Heart left ventricle (tissue), 16 donors: ENCODE measurements around the gene MAMDC4. TPM values are rescaled to one million over a fixed set of nuclear protein-coding genes. Genes with fewer than 3 reads are reported as not detected.

Experiments used
- ATAC-seq, 4 donors: fragments of 200-7000 bp; cut with Tn5 transposase; one replicate each; pipeline ENCODE4 v1.9.1; 2020 to 2022; ENCODE audit warnings: moderate library complexity in 4 of 4, mild to moderate bottlenecking in 3 of 4, moderate number of reproducible peaks in 1 of 4
- DNase-seq, 5 donors: peaks; one replicate each; pipeline ENCODE4 v3.0.0-alpha.2; 2020
- H3K27ac ChIP-seq, 12 donors: fragments of 200-600 bp; sonication (generic) in 4 of 12; one replicate each; pipeline versions ENCODE4 v1.5.0 to v1.8.0; 2016 to 2022; ENCODE audit warnings: mild to moderate bottlenecking in 2 of 12
- H3K27me3 ChIP-seq, 9 donors: fragments of 200-600 bp; sonication (generic) in 2 of 9; one replicate each; pipeline versions ENCODE4 v1.5.1 to v1.8.0; 2016 to 2022; ENCODE audit warnings: mild to moderate bottlenecking in 3 of 9
- H3K36me3 ChIP-seq, 9 donors: fragments of 200-600 bp; sonication (generic) in 2 of 9; one replicate each; pipeline versions ENCODE4 v1.5.0 to v1.8.0; 2018 to 2022; ENCODE audit warnings: mild to moderate bottlenecking in 2 of 9
- H3K4me1 ChIP-seq, 12 donors: fragments of 200-600 bp; sonication (generic) in 4 of 12; one replicate each; pipeline versions ENCODE4 v1.5.0 to v1.8.0; 2016 to 2022; ENCODE audit warnings: mild to moderate bottlenecking in 3 of 12
- H3K4me3 ChIP-seq, 12 donors: fragments of 200-600 bp; sonication (generic) in 4 of 12; one replicate each; pipeline versions ENCODE4 v1.5.0 to v1.8.0; 2017 to 2022; ENCODE audit warnings: mild to moderate bottlenecking in 9 of 12, moderate library complexity in 4 of 12
- H3K9me3 ChIP-seq, 12 donors: fragments of 200-600 bp; sonication (generic) in 4 of 12; one replicate each; pipeline versions ENCODE4 v1.5.0 to v1.8.0; 2016 to 2022; ENCODE audit warnings: mild to moderate bottlenecking in 1 of 12
- POLR2A ChIP-seq, 2 donors: fragments of 450-650 bp; IDR thresholded peaks; one replicate each; pipeline ENCODE4 v1.6.1; 2017; ENCODE audit warnings: antibody characterized with exemption in 2 of 2, mild to moderate bottlenecking in 2 of 2, moderate library complexity in 2 of 2
- WGBS, 4 donors: extraction: QIAGEN DNeasy Blood & Tissue Kit in 2 of 4; methylation state at CpG; one replicate each; pipeline versions ENCODE4 v1.1.5 to v1.1.7; 2013 to 2018; 5-methylcytosine and 5-hydroxymethylcytosine counted together
- intact Hi-C, 10 donors: fragments of 100-400 bp; cut with DNase I; formaldehyde crosslinking; loops; one replicate each; pipeline versions ENCODE4 v1.11.1 to v1.14.2; 2022
- polyA plus RNA-seq, 2 donors: library from polyadenylated mRNA; stranded (reverse); fragments of 200-250 nt; gene quantifications; one replicate each; pipeline ENCODE4 v1.2.3, GENCODE V29; 2013
- total RNA-seq, 9 donors: library from RNA; depleted of rRNA in 2 of 9; stranded (reverse); fragments of >200 nt in 2 of 9; fragmentation: NEBNext Ultra II Directional in 3 of 9; extraction: Animal tissue kit (Norgen Biotek cat#: 25700) in 3 of 9; gene quantifications; one replicate each; pipeline versions ENCODE4 v1.1.0 to v1.2.4, GENCODE V29; 2016 to 2023
- TF ChIP-seq, protein P1 (sequence below), 12 donors: fragments of 200-600 bp; sonication (generic) in 4 of 12; IDR thresholded peaks; one replicate each; pipeline versions ENCODE4 v1.5.0 to v1.8.0; 2018 to 2022; ENCODE audit warnings: antibody characterized with exemption in 12 of 12, mild to moderate bottlenecking in 5 of 12
- donor health status: ischemic (EF 13 %, LVEDD 7.1; RV severe dilation, severe dysfunction).
- donor health status: healthy with polysubstance abuse.
- donor health status: DM: no; HTN: yes; CAD: no.
- donor health status: DM: no; HTN: no; CAD: no.
- donor health status: ischemic (EF 25% LVEDD 6.9; RV normal size, moderate dysfunction).
- donor health status: ischemic (EF 25% LVEDD 5.7; RV mildly dilated, moderate dysfunction).
- donor health status: healthy.
- donor health status: DM: yes; HTN: yes; CAD: no.
- donor health status: ischemic (EF 35%, LVEDD 5.7; RV mildly dilated, moderate dysfunction).
- donor health status: nonischemic (EF 11% LVEDD 7.7; RV severe dilation, severe dysfunction).
- donor health status: DM: yes; HTN: yes; CAD: no.
- donor health status: PGD.
- donor health status: ischemic (EF 29% LVEDD 5.4; RV normal size, mild dysfunction).
- donor health status: nonischemic (EF 23%, LVEDD 6.1; RV moderate dilation, normal function).

MAMDC4 gene
- total and polyA plus RNA-seq, 11 donors: 2.9 to 14.9 (median 6.1) TPM

DNA sequence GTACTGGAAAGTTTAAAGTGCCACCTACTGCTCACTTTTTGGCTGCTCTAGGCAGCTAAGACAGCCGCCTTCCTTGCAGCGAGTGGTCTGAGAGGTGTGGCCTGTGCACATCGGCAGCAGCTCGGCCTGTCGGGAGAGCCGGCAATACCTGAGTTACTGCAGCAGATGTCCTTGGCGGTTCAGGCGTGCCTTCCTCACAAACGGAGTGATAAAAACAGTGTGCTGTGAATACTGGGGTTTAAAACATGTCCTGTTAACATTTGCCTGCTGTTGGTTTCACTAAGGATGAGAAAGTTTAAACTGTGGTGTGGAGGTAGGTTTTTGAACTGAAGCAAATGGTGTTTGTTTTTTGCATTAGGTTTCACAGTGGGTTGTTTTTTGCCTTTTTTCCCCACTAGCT is 47.0 kb downstream of the MAMDC4 start:
- Histone ChIP-seq H3K4me3 (no peak overlapping the region), H3K36me3 (peaks cover 0 to 36% (median 26%) of the 10 kb centered on the region in 9 donors), H3K27ac (peak overlapping the region in 1 of 12 donors; percentile 2), H3K4me1 (peaks cover 0 to 36% (median 32%) of the 10 kb centered on the region in 12 donors), H3K27me3 (no peaks in the 10 kb centered on the region), H3K9me3 (no peaks in the 10 kb centered on the region)
- intact Hi-C loops: no loop called here
- DNase-seq (no peak), ATAC-seq (no peak)
- WGBS, 4 donors: 57 to 76% (median 68%) methylated on average over 9 of the region's 9 CpGs
- no peak for TF ChIP-seq POLR2A (IDR thresholded peaks at IDR 0.05)
- TF ChIP-seq, protein P1, sequence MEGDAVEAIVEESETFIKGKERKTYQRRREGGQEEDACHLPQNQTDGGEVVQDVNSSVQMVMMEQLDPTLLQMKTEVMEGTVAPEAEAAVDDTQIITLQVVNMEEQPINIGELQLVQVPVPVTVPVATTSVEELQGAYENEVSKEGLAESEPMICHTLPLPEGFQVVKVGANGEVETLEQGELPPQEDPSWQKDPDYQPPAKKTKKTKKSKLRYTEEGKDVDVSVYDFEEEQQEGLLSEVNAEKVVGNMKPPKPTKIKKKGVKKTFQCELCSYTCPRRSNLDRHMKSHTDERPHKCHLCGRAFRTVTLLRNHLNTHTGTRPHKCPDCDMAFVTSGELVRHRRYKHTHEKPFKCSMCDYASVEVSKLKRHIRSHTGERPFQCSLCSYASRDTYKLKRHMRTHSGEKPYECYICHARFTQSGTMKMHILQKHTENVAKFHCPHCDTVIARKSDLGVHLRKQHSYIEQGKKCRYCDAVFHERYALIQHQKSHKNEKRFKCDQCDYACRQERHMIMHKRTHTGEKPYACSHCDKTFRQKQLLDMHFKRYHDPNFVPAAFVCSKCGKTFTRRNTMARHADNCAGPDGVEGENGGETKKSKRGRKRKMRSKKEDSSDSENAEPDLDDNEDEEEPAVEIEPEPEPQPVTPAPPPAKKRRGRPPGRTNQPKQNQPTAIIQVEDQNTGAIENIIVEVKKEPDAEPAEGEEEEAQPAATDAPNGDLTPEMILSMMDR (IDR thresholded peaks at IDR 0.05): no peak

DNA sequence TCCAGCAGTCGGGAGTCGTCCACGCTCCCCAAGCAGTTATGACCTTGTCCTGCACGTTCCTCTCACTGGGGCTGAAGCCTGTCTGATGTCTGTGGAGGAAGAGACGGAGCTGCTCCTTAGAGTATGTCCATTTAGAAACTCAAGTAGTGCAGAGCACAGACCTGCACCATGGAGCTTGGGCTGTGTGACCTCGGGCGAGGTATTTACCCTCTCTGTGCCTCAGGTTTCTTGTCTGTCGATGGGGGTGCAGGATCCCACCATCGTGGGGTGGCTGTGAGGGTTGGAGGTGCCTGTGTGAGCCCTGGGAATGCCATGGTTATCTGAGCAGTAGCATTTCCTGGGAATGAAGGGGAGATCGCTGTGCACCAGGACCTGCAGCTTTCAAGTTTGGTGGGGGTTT is 48.4 kb downstream of the MAMDC4 start:
- no peak for DNase-seq
- Histone ChIP-seq H3K27me3 (no peaks in the 10 kb centered on the region), H3K36me3 (peaks cover 0 to 32% (median 27%) of the 10 kb centered on the region in 9 donors), H3K9me3 (no peaks in the 10 kb centered on the region), H3K4me1 (peaks cover 0 to 37% (median 32%) of the 10 kb centered on the region in 12 donors), H3K4me3 (no peak overlapping the region), H3K27ac (peak overlapping the region in 6 of 12 donors; percentile 64 to 94 (median 82))
- WGBS, 4 donors: 90 to 94% (median 92%) methylated on average over 6 to 10 of the region's 10 CpGs
- ATAC-seq: no peak
- TF ChIP-seq, protein P1 (IDR thresholded peaks at IDR 0.05): no peak
- TF ChIP-seq POLR2A (IDR thresholded peaks at IDR 0.05): no peak
- intact Hi-C loops: loop anchor here in 3 of 10 donors (5.0 kb wide), 2 partner anchors 37 to 42 kb away; partner anchors contain the start of gene FBXW5 (in 2 of the 3)

DNA sequence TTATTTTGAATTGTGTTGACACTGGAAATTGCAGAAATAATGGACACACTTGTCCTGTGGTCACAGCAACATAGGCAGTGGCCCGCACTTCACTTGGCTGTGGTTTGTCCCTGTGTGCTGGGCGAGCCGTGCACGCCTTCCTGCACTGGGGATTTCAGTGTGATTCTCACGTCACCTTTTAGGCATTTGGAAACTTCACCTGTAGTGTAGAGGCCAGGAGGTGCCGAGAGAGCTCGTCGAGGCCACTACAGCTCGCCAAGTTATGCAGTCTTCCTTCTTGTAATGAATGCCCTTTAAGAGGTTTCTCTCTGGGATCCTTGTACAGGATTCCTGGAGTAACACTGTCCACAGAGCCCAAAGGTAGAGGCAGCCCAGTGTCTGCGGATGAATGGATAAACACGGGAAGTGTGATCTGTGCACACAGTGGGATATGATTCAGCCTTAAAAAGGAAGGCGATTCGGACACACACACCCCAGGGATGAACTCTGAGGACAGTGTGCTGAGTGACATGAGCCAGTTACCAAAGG is 48.9 kb downstream of the MAMDC4 start:
- no peak for TF ChIP-seq POLR2A (IDR thresholded peaks at IDR 0.05)
- TF ChIP-seq, protein P1 (IDR thresholded peaks at IDR 0.05): no peak
- H3K36me3 ChIP-seq: peaks cover 0 to 36% (median 29%) of the 10 kb centered on the region in 9 donors

DNA sequence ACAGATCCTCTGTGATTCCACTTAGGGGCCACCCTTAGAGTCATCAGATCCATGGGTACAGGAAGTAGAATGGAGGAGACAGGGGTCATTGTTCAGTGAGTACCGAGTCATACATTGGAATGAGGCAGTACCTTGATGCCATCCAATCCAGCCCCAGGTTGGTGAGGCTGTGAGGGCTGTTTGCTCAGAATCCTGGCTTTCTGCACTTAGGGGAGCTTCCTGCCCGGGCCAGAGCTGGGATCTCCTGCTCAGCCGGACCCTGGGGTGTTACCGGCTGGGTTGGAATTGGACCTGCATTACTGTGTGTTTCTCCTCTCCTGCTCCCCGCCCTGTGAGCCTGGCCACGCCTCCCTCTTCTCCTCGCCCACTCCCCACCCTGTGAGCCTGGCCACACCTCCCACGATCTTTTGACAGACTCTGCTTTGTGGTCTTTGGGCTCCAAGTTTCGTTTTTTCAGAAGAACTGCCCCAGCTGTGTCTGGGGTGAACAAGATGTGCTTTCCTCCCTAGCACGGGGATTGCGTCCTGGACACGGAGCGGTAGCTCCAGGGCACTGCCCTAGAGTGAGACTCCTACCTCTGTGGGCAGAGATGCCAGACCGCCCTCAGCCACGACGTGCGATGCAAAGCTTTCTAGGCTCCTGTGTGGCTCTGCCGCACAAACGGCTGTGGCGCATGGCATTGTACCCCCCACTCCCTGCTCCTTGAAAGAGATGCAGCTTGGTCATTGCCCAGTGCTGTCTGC is 49.5 kb downstream of the MAMDC4 start:
- TF ChIP-seq, protein P1 (IDR thresholded peaks at IDR 0.05): no peak
- no peak for TF ChIP-seq POLR2A (IDR thresholded peaks at IDR 0.05)
- peak overlapping the region in 5 of 12 donors; percentile 1 to 23 (median 11) for H3K4me3 ChIP-seq
- intact Hi-C loops: loop anchor here in 4 of 10 donors (2.0 to 5.0 kb wide), 4 partner anchors 23 to 41 kb away; partner anchors contain the start of genes FBXW5 (in 2 of the 4) and EDF1 (in 1 of the 4)
- no peaks in the 10 kb centered on the region for H3K9me3 ChIP-seq
- H3K27me3 ChIP-seq: no peaks in the 10 kb centered on the region
- H3K36me3 ChIP-seq: peaks cover 0 to 42% (median 29%) of the 10 kb centered on the region in 9 donors
- ATAC-seq (peak; percentile 23 to 42 (median 38)), DNase-seq (peak in 2 of 5 donors; percentile 41 to 46)
- peaks cover 0 to 37% (median 32%) of the 10 kb centered on the region in 12 donors for H3K4me1 ChIP-seq
- peak overlapping the region; percentile 30 to 94 (median 80) for H3K27ac ChIP-seq
- 33 to 45% (median 41%) methylated on average over 18 to 20 of the region's 20 CpGs for WGBS, 4 donors

More for the DNA sequence above, 48.9 kb downstream of the MAMDC4 start:
- DNase-seq (no peak), ATAC-seq (peak in 1 of 4 donors; percentile 26)
- 49 to 61% (median 58%) methylated on average over 13 of the region's 13 CpGs for WGBS, 4 donors
- Histone ChIP-seq H3K4me1 (peaks cover 0 to 37% (median 32%) of the 10 kb centered on the region in 12 donors), H3K27me3 (no peaks in the 10 kb centered on the region), H3K9me3 (no peaks in the 10 kb centered on the region), H3K27ac (peak overlapping the region in 11 of 12 donors; percentile 64 to 94 (median 81)), H3K4me3 (no peak overlapping the region)
- intact Hi-C loops: loop anchor here in 3 of 10 donors (5.0 kb wide), 2 partner anchors 36 to 41 kb away; partner anchors contain the start of gene FBXW5 (in 2 of the 3)
